Measurements from ENCODE around the gene KLK11.
"Not testable (repeated sequence)": the region's sequence is repeated elsewhere in the genome, so short reads cannot be mapped to it uniquely, and the experiment has no call there.

KLK11 gene

DNA sequence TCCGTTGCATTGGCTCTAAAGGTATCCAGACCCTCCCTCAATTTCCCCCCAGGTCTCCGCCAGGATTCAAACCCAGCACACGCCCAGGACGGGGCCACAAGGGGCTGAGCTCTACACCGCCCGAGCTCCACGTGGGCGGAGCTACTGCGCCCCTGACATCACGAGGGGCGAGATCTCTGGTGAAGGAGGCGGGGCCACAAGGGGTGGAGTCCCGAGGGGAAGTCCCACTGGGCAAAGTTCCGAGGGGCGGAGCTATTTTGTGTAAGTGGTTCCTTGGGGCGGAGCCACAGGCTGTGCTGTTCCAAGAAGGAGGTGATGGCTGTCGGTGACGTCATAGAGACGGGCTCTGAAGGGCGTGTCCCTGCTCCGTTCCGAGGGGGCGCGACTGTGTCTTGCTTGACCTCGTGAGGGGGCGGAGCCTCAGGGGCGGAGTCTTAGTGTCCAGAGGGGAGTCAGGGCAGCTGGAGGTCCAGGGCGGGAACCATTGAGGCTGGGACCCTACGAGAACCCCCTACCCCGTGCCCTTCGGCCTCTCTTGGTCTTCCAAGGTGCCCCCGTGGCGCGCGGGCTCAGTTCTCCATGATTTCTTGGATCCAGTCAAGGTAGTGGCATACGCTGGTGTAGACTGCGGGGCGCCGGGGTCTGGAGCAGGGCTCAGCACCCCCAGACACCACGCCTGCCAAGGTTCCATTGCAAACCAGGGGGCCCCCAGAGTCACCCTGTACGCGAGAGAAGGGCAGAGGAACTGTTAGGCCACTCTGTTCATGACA, 23.7 kb downstream of the KLK11 start:
- DNase-seq, result no peak

DNA sequence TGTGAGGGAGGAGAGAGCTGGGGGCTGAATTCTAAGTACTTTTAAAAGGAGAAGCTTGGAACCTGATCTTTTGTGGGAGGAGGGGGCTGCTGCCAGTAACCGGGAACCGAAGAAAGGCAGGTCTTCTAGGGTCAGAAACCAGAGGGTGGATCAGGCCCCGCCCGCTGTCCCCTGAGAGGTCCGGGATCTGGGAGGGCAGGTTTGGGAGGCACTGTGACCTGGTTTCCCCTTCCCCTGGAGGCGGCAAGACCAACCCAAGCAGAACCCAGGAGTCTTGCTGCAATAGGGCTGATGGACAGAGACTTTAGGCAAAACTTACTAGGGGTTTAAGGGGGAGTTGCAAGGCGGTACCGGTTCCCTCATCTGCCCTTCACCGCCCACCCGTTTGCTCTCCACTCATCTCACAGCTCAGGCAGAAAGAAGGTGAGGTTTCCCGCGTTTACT, 24.3 kb downstream of the KLK11 start:
- no peak for DNase-seq

DNA sequence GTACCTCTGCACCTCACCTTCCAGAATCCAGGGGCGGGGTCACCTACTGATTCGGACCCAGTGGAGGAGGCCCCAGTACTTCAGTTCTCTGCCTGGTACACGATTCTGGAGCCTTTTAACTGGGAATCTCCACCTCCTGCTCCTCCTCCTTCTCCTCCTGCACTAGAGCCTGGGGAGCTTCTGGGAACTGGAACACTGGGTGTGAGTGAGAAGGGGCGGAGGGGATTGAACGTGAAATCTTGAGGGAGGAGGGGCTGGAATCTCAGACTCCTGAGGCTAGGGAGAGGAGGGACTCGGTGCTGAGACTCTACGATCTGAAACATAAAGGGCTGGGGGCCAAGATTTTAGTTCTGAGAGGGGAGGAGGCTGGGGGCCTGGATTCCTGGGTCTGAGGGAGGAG, 24.9 kb downstream of the KLK11 start, which contains the start of gene KLK8:
Gene KLK8, minus strand, starts transcription at position 90 of the 400 bp plus-strand sequence. CDS start 437 bp downstream, outside the sequence.
- DNase-seq, result no peak

DNA sequence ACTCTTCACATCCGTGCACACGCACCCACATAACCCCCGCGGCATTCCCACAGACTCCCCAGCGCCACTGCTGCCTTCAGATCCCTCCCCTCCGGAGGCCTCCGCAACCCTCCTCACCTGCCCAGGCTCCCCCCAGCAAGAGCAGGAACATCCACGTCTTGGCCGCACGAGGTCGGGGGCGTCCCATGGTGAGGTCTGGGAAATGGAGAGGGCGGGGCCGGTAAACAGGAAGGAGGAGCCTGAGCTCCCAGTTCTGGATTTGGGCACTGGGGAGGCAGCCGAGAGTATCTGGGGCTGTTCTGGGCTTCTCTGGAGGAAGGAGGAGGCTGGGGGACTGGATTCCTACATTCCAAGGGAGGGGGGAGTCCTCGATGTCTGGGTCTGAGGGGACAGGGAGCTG, 25.4 kb downstream of the KLK11 start:
- no peak for DNase-seq

DNA sequence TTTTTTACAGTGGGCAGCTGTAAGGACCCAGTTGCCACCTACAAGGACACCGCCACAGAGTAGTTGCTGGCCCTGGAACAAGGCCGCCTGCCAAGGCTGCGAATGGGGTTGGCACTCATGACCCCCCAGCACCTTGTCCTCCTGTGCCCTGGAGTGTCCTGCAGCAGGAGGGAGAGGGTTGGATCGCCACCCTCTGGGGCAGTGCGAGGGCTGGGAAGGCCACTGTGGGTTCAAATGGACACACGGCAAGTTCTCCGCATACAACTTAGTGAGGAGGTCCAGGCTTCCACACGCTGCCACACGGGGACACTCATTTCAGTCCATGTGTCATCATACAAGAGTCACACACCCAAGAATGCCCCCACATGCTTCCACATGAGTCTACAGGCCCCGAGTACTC, 26.0 kb downstream of the KLK11 start:
- no peak for DNase-seq

DNA sequence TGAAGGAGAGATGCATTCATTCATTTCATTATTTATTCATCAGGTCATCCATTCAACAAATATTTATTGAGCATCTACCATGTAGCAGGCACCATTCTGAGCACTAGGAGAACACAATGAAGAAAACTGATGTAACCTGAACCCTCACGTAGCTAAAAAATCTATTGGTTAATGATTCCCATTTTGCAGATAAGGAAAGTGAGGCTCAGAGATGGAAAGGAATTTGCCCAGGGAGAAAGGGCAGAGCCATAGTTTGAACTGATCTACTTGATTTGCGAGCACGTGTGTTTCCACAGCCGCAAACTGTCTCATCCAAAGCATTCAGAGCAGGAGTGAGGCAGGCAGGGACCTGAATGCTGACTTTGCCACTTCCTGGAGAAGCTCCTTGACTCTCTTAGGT, 27.7 kb downstream of the KLK11 start:
- DNase-seq, result no peak

DNA sequence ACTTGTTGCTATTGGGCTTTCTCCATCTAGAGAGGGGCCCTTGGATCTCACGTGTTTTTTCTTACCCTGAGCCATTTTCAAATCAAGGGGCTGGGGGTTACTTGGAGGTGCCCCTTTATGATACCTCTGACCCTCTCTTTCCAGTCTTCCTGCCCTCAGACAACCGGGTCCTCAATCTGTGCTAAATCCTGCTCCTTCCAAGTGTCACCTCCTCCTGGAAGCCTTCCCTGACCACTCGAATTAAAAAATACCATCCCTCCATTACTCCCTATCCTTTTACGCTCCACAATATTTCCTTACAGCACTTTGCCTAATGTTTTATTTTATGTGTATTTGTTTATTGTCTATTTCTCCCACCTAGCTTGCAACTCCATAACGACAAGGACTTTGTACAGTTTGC, 28.4 kb downstream of the KLK11 start:
- no peak for DNase-seq

DNA sequence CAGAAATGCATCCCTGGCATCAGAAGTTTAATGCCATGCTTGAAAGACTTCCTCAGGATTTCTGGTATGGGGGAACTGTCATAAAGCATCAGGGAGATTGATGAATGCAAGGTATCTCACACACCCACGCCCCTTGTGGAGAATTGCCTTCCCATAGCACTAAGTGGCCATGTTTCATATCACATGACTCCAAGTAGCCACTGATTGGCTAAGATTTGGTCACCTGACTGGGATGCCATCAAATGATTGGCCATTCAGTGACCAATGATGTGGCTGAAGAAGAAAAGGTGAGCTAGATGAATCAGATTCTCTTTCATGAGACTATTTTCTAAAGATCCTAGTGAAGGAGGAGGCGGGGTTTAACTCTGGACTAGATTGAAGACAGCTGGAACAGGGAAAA, 32.3 kb downstream of the KLK11 start:
- DNase-seq, result no peak

DNA sequence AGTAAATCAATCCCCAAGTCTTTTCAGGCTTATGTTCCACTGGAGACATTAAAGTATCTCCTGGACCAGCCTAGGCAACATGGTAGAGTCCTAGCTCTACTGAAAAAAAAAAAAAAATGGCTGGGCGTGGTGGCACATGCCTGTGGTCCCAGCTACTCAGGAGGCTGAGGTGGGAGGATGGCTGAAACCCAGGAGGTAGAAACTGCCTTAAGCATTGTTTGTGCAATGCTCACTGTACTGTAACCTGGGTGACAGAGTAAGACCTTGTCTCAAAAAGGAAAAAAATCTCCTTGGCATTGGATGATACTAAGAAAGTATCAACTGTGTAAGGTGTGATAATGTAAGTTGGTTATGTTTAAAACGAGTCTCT, 33.8 kb downstream of the KLK11 start:
- DNase-seq, result no peak

DNA sequence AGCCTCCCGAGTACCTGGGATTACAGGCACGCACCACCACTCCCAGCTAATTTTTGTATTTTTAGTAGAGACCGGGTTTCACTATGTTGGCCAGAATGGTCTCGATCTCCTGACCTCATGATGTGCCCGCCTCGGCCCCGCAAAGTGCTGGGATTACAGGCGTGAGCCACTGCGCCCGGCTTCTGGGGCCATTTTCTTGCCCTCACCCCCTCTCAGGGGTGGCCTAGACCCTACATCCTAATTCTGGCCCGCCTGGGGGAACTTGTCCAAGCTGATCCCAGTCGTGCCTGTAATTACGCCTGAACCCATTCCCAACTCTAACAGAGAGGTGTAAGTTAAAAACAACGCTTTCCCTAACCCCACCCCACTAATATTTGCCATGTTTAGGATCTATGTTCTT, 42.0 kb downstream of the KLK11 start:
- not testable (repeated sequence) for DNase-seq

DNA sequence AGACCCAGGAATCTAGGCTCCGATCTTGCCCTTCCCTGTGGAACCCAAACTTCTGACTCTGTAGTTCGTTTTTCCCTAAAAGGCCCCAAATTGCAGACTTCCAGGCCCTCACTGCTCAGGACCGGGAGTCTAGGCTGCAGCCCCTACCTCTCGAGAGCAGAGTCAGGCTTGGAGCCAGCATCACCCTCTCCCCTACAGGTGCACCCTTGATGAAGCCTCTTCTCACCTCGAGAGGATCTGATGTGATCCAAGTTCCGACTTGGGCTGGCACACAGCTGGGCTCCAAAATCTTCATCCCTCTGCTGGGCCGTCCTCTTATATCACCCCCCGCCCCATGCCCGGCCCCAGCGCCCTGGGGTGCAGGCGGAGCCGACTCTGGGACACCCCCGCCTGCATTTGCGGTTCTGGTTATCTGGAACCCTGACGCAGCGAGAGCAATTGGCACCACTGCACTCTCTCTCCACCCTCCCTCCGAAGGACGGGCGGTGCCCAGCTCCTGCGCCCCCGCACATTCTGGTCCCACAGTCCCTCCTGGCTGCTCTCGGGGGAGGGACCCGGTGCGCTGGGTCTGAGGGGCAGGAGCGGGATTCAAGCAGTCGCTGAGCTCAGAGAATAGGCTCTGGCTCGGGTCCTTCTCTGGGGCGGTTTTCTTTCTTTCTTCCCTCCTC, 42.7 kb downstream of the KLK11 start, which contains the start of gene KLK7:
Gene KLK7, minus strand, starts transcription at position 293 of the 668 bp plus-strand sequence. CDS start 1,518 bp downstream, outside the sequence.
- DNase-seq, result no peak

DNA sequence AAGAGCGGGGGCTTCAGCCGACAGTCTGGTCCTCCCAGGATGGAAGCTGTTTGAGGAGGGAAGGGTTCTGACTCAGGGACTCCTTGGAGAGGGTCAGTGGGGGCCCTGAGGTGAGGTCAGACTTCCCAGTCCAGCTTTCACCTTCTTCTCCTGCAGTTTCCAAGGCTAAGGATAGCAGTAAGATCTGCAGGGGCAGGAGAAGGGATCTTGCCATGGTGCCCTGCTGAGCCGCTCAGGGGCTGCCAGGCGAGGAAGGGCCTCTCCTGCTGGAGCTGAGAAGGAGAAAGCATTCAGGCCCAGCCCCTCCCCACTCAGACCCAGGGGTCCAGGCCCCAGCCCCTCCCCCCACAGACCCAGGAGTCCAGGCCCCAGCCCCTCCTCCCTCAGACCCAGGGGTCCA, 44.2 kb downstream of the KLK11 start:
- DNase-seq, result no peak

DNA sequence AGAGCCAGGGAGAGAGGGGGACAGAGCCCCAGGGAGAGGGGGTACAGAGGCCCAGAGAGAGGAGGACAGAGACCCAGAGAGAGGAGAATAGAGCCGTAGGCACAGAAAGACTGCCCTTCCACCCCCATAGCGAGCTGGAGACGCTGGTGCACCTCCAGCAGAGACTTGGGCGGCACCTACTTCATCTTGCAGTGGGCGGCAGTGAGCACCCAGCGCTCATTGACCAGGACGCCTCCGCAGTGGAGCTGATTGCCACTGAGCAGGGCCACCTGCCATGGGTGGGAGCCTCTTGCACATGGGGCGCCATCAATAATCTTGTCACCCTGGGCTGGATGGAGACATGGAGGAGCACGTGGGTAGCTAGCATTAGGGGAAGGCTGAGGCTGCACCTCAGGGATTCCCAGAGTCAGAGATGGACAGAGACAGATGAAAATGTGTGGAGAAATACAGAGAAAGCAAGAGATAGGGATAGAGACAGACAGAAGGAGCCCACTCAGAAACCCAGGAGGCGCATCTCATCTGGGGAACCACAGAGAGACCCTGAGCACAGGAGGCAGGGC, 44.7 kb downstream of the KLK11 start:
- no peak for DNase-seq

DNA sequence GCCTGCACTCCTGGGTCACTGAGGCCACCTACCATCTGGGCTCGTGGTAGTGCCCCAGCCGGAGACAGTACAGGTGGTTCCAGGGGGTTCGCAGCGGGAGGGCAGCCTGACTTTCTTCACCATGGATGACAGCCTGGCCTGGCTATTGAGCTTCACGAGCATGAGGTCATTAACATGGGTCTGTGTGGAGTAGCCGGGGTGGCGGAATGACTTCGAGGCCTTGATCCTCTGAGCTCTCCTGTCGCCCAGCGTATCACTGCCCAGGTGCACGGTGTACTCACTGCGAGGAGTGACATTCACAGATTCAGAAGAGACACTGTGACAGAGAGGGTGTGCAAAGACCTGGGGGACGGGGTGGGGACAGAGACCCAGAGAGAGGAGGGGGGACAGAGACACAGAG, 46.2 kb downstream of the KLK11 start:
- DNase-seq, result no peak

DNA sequence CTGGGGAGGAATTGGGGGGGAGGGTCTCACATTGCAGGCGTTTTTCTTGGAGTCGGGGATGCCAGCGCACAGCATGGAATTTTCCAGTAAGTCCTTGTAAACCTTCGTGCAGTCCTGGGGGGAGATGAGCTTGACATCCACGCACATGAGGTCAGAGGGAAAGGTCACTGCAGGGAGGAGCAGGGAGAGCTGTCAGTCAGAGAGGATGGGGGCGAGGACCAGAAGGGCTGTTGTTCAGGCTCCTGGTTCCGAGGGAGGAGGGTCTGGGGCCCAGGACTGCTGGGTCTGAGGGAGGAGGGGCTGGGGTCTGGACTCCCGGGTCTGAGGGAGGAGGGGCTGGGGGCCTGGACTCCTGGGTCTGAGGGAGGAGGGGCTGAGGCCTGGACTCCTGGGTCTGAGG, 46.7 kb downstream of the KLK11 start:
- no peak for DNase-seq

DNA sequence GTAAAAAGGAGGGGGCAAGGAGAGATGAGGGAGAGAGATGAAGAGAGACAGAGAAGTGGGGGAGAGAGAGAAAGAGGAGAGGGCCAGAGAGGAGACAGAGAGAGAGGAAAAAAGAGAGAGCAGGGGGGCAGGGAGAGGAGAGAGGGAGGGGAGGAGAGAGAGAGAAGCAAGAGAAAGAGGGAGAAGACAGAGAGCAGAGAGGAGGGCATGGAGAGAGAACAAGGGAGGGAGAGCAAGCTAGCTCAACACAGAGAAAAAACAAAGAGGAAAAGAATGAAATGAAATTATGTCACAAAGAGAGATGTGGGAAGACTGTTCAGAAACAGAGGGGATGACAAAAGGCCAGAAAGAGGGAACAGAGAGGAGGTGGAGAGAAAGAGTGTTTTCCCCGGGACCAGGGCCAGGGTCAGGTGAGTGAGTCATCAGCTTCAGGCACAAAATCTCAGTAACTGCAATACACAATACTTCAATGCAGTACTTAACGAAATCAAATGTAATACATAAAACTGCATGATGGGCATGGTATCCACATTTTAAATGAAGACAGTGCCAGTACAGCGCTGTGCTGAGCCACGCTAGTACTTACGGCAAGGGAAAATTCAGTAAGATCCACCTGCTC, 47.5 kb downstream of the KLK11 start:
- DNase-seq, result no peak

DNA sequence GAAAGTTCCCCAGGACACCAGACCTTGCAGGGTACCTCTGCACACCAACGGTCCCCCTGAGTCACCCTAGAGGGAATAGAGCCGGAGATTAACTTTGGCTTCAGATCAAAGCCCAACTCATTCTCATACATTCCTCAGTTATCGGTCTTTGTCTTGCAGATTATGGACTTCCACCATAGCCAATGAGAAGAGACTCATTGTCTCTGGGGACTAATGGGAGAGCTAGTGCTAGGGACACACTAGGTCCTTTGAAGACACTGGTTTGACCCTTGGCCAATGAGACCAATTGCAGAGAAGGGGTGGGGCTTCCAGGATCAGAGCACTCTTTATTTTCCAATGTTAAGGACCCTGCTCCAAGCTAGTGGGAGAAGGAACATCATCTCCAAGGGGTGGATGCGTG, 48.8 kb downstream of the KLK11 start:
- no peak for DNase-seq

DNA sequence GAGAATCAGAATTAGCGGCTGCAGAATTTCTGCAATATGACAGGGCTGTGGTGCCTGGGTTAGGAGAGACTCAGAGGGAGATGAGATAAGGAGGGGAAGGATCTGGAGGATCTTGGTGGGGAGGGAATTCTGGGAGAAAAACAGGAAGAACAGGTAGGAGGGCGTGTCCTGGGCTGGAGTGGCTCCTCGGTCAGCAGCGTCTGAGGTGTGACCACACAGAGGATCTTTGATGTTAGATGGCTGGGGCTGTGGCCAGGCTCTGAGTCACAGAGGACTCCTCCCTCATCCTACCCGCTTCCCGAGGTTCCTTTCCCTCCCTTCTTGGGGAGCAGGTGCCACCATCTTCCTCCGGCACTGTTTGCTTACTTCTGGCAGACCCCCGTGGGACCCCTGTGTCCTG, 50.6 kb downstream of the KLK11 start:
- no peak for DNase-seq

DNA sequence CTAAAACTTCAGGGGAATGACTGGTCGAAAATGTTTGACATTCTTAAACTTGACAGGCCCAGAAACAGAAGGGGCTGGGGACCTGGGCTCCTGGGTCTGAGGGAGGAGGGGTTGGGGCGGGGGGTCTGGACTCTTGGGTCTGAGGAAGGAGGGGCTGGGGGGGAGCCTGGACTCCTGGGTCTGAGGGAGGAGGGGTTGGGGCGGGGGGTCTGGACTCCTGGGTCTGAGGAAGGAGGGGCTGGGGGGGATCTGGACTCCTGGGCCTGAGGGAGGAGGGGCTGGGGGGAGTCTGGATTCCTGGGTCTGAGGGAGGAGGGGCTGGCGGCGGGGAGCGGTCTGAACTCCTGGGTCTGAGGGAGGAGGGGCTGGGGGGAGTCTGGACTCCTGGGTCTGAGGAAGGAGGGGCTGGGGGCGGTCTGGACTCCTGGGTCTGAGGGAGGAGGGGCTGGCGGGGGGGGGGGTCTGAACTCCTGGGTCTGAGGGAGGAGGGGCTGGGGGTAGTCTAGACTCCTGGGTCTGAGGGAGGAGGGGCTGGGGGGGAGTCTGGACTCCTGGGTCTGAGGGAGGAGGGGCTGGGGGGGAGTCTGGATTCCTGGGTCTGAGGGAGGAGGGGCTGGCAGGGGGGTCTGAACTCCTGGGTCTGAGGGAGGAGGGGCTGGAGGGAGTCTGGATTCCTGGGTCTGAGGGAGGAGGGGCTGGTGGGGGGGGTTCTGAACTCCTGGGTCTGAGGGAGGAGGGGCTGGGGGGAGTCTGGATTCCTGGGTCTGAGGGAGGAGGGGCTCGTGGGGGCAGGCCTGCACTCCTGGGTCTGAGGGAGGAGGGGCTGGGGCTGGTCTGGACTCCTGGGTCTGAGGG, 51.5 kb downstream of the KLK11 start:
- DNase-seq, result no peak

DNA sequence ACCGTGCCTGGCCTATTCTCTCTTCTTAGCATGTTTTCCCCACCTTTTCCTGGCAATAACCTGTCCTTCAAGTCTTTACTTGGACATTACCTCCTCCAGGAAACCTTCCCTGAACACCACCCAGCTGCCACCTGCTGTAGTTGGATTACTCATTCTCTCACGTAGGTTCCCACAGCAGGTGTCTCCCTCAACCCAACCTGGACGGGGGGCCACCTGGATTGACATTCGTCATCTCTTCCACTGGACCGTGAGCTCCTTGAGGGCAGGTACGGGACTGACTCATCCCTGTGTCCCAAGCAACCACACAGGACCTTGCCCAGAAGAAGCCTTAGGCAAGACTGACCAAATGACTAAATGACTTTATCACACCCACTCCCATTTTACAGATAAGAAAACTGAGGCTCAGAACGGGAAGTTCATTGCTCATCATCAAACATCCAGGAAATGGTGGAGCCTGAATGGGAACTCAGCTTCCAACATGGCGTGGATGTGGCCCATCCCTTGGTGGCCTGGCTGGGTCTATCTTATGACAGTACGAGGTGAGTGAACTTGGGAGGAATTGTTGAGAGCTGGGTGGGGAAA, 53.5 kb downstream of the KLK11 start:
- no peak for DNase-seq

All from CD4-positive, alpha-beta T cell treated with Interleukin-17A for 4 hours (primary cell).